H1 (cell line): ENCODE data around the gene TRPT1. TPM values are rescaled to one million over a fixed set of nuclear protein-coding genes. Genes with fewer than 3 reads are reported as not detected.

Experiments
- CTCF ChIA-PET: fragments of 300-600 bp; sonication (Branson Sonifier 250); formaldehyde crosslinking; loops from one replicate; lab custom pipeline; 2021; ENCODE audit not compliant: partially characterized antibody; lab: Charles Lee
- POLR2A ChIA-PET: fragments of 300-600 bp; sonication (Branson Sonifier 250); formaldehyde crosslinking; loops from one replicate; lab custom pipeline; 2021; ENCODE audit warnings: inconsistent platforms; ENCODE audit not compliant: partially characterized antibody; lab: Charles Lee
- DNase-seq, 2 experiments: peaks; one replicate each; pipeline versions ENCODE4 v3.0.0 to v3.0.0-alpha.2; 2010 to 2022; ENCODE audit warnings: low spot score in 2 of 2, low read depth in 1 of 2, mixed read lengths in 1 of 2
- FAIRE-seq: peaks from 2 replicates; lab custom pipeline; 2011; peaks lifted over from hg19 to GRCh38; lab: Jason Lieb, UNC
- H2AFZ ChIP-seq: 2 replicates; pipeline ENCODE4 v1.8.1; 2012; ENCODE audit warnings: low read length, inconsistent platforms
- H2AK5ac ChIP-seq: 2 replicates; pipeline ENCODE4 v1.6.1; 2013; ENCODE audit warnings: low read depth, low read length
- H2BK120ac ChIP-seq: replicated peaks from 2 replicates; pipeline ENCODE3; 2013; ENCODE audit warnings: low read depth, low read length, inconsistent platforms
- H2BK12ac ChIP-seq: 2 replicates; pipeline ENCODE4 v1.6.1; 2013; ENCODE audit warnings: low read depth, low read length
- H2BK15ac ChIP-seq: 2 replicates; pipeline ENCODE4 v1.6.1; 2013; ENCODE audit warnings: low read length
- H2BK20ac ChIP-seq: 2 replicates; pipeline ENCODE4 v1.6.1; 2013; ENCODE audit warnings: low read length
- H2BK5ac ChIP-seq: 2 replicates; pipeline ENCODE4 v1.6.1; 2013; ENCODE audit warnings: low read depth, low read length
- H3K14ac ChIP-seq: 2 replicates; pipeline ENCODE4 v1.6.1; 2013; ENCODE audit warnings: inconsistent platforms; ENCODE audit not compliant: insufficient read length
- H3K18ac ChIP-seq: 2 replicates; pipeline ENCODE4 v1.6.1; 2013; ENCODE audit warnings: low read length; ENCODE audit errors: extremely low read depth
- H3K23ac ChIP-seq: 2 replicates; pipeline ENCODE4 v1.6.1; 2013; ENCODE audit warnings: inconsistent platforms; ENCODE audit not compliant: insufficient read length
- H3K23me2 ChIP-seq: 2 replicates; pipeline ENCODE4 v1.6.1; 2013; ENCODE audit warnings: low read depth, low read length
- H3K27ac ChIP-seq: 2 replicates; pipeline ENCODE4 v1.6.1; 2011; ENCODE audit warnings: low read depth, low read length, inconsistent platforms
- H3K27me3 ChIP-seq, 4 experiments: replicated peaks in 1 of 4; 1 replicate in 1 of 4; 2 replicates in 3 of 4; pipeline versions ENCODE4 v1.6.1 to v1.8.1; 2011 to 2013; ENCODE audit warnings: low read length in 3 of 4, mild to moderate bottlenecking in 3 of 4, inconsistent platforms in 2 of 4, mixed read lengths in 2 of 4, moderate library complexity in 1 of 4; ENCODE audit not compliant: control insufficient read depth in 3 of 4, insufficient read depth in 3 of 4; ENCODE audit errors: extremely low read depth in 1 of 4
- H3K36me3 ChIP-seq, 4 experiments: 2 replicates each; pipeline versions ENCODE4 v1.6.1 to v1.8.1; 2011 to 2013; ENCODE audit warnings: mild to moderate bottlenecking in 4 of 4, low read length in 3 of 4, moderate library complexity in 2 of 4, control low read depth in 1 of 4, inconsistent platforms in 1 of 4; ENCODE audit not compliant: insufficient read depth in 4 of 4, control insufficient read depth in 2 of 4
- H3K4ac ChIP-seq: replicated peaks from 2 replicates; pipeline ENCODE3; 2013; ENCODE audit warnings: low read length, low read depth, mixed read lengths, inconsistent platforms; ENCODE audit not compliant: insufficient read length
- H3K4me1 ChIP-seq, 4 experiments: replicated peaks in 1 of 4; 1 replicate in 1 of 4; 2 replicates in 3 of 4; pipeline versions ENCODE4 v1.6.1 to v1.8.1; 2011 to 2013; ENCODE audit warnings: low read length in 3 of 4, inconsistent platforms in 2 of 4, mixed read lengths in 1 of 4; ENCODE audit not compliant: insufficient read depth in 4 of 4, control insufficient read depth in 3 of 4
- H3K4me2 ChIP-seq, 2 experiments: 2 replicates each; pipeline versions ENCODE4 v1.6.1 to v1.8.1; 2011 to 2013; ENCODE audit warnings: low read depth in 2 of 2, low read length in 2 of 2, control low read depth in 1 of 2, inconsistent platforms in 1 of 2, mild to moderate bottlenecking in 1 of 2; ENCODE audit not compliant: insufficient read depth in 1 of 2
- H3K4me3 ChIP-seq, 4 experiments: fragments of 200-600, 300-600 bp in 1 of 4; sonication (generic), shearing (Covaris generic), sonication (Bioruptor Twin) in 1 of 4; 2 replicates each; pipeline versions ENCODE4 v1.5.1 to v1.8.1; 2011 to 2016; ENCODE audit warnings: low read length in 4 of 4, low read depth in 3 of 4, control low read depth in 2 of 4, inconsistent platforms in 2 of 4, mild to moderate bottlenecking in 2 of 4, mixed read lengths in 1 of 4, moderate library complexity in 1 of 4; ENCODE audit not compliant: insufficient read depth in 2 of 4; ENCODE audit errors: extremely low read depth in 1 of 4
- H3K56ac ChIP-seq: replicated peaks from 2 replicates; pipeline ENCODE3; 2013; ENCODE audit warnings: low read depth, mild to moderate bottlenecking, mixed read lengths, low read length, inconsistent platforms; ENCODE audit not compliant: insufficient read length
- H3K79me1 ChIP-seq: 2 replicates; pipeline ENCODE4 v1.6.1; 2013; ENCODE audit warnings: low read depth, low read length, control low read depth
- H3K79me2 ChIP-seq, 2 experiments: 2 replicates each; pipeline versions ENCODE4 v1.6.1 to v1.8.1; 2012 to 2013; ENCODE audit warnings: low read length in 2 of 2, mild to moderate bottlenecking in 2 of 2, inconsistent platforms in 1 of 2; ENCODE audit not compliant: insufficient read depth in 2 of 2, control insufficient read depth in 1 of 2
- H3K9ac ChIP-seq, 4 experiments: replicated peaks in 1 of 4; 1 replicate in 1 of 4; 2 replicates in 3 of 4; pipeline versions ENCODE4 v1.6.1 to v1.8.1; 2011 to 2013; ENCODE audit warnings: low read depth in 3 of 4, low read length in 3 of 4, control low read depth in 2 of 4, mild to moderate bottlenecking in 2 of 4, moderate library complexity in 2 of 4, inconsistent platforms in 1 of 4; ENCODE audit errors: extremely low read depth in 1 of 4
- H3K9me3 ChIP-seq, 2 experiments: 2 replicates each; pipeline versions ENCODE4 v1.6.1 to v1.8.1; 2012 to 2013; ENCODE audit warnings: mild to moderate bottlenecking in 2 of 2, moderate library complexity in 2 of 2, control low read depth in 1 of 2, inconsistent platforms in 1 of 2, low read depth in 1 of 2, low read length in 1 of 2, mixed read lengths in 1 of 2; ENCODE audit not compliant: insufficient read depth in 2 of 2
- H4K20me1 ChIP-seq, 2 experiments: replicated peaks in 1 of 2; 2 replicates each; pipeline versions ENCODE3 to v1.8.1; 2011 to 2013; ENCODE audit warnings: inconsistent platforms in 2 of 2, low read length in 2 of 2, mild to moderate bottlenecking in 1 of 2; ENCODE audit not compliant: insufficient read depth in 2 of 2, control insufficient read depth in 1 of 2
- H4K5ac ChIP-seq: 2 replicates; pipeline ENCODE4 v1.6.1; 2013; ENCODE audit warnings: low read length, low read depth, mixed read lengths, inconsistent platforms; ENCODE audit not compliant: insufficient read length
- H4K8ac ChIP-seq: 2 replicates; pipeline ENCODE4 v1.8.0; 2013; ENCODE audit warnings: mild to moderate bottlenecking, moderate library complexity, low read length, inconsistent platforms; ENCODE audit not compliant: insufficient read depth; ENCODE audit errors: extremely low read depth
- H4K91ac ChIP-seq: replicated peaks from 2 replicates; pipeline ENCODE3; 2013; ENCODE audit warnings: low read length, mixed read lengths, inconsistent platforms; ENCODE audit not compliant: insufficient read length
- ASH2L ChIP-seq: fragments of 200-600, 300-600 bp; sonication (generic); IDR thresholded peaks from one replicate; pipeline ENCODE4 v1.7.1; 2017; ENCODE audit warnings: low read length
- ATF3 ChIP-seq: IDR thresholded peaks from 2 replicates; pipeline ENCODE4 v1.6.1; 2011; ENCODE audit warnings: low read depth, mild to moderate bottlenecking, low read length; ENCODE audit not compliant: insufficient read depth
- MAX ChIP-seq: IDR thresholded peaks from 2 replicates; pipeline ENCODE4 v1.6.1; 2012; ENCODE audit warnings: inconsistent platforms
- NANOG ChIP-seq: IDR thresholded peaks from 2 replicates; pipeline ENCODE4 v1.6.1; 2011; ENCODE audit warnings: low read length, low read depth, mild to moderate bottlenecking, inconsistent platforms; ENCODE audit not compliant: insufficient read depth, poor library complexity, severe bottlenecking
- POLR2AphosphoS5 ChIP-seq: IDR thresholded peaks from 2 replicates; pipeline ENCODE4 v1.6.1; 2011; ENCODE audit warnings: low read depth, low read length
- RBBP5 ChIP-seq: IDR thresholded peaks from 2 replicates; pipeline ENCODE4 v1.7.1; 2012; ENCODE audit warnings: low read depth, mild to moderate bottlenecking, inconsistent platforms, low read length, moderate library complexity, borderline replicate concordance
- SIN3A ChIP-seq, 2 experiments: IDR thresholded peaks in 1 of 2; conservative IDR thresholded peaks in 1 of 2; 2 replicates each; pipeline ENCODE4 v1.6.1; 2011 to 2012; ENCODE audit warnings: low read length in 2 of 2, improper control_type of control experiment in 1 of 2, low read depth in 1 of 2, mild to moderate bottlenecking in 1 of 2
- SIRT6 ChIP-seq: IDR thresholded peaks from one replicate; pipeline ENCODE4 v1.7.1; 2012; ENCODE audit warnings: low read length, inconsistent platforms
- SIX5 ChIP-seq: IDR thresholded peaks from 2 replicates; pipeline ENCODE4 v1.6.1; 2011; ENCODE audit warnings: mild to moderate bottlenecking, low read depth, low read length
- TEAD4 ChIP-seq: IDR thresholded peaks from 2 replicates; pipeline ENCODE4 v1.6.1; 2012; ENCODE audit warnings: low read depth, low read length, inconsistent platforms, mixed read lengths
- WGBS, 2 experiments: shearing (Covaris generic) in 1 of 2; methylation state at CpG; one replicate each; pipeline versions ENCODE4 v1.1.6 to v1.1.7; 2013 to 2015; ENCODE audit warnings: low lambda C conversion rate in 2 of 2, mixed read lengths in 2 of 2, inconsistent platforms in 1 of 2, low coverage in 1 of 2, missing lambda C conversion rate in 1 of 2; ENCODE audit not compliant: insufficient replicate concordance in 2 of 2, insufficient coverage in 1 of 2, insufficient read length in 1 of 2; ENCODE audit errors: extremely low coverage in 1 of 2, missing lambda C conversion rate in 1 of 2; 5-methylcytosine and 5-hydroxymethylcytosine counted together
- polyA plus RNA-seq, 7 experiments: library from polyadenylated mRNA; depleted of rRNA in 3 of 7; stranded (reverse) in 5 of 7; unstranded in 2 of 7; fragments of >200 nt in 5 of 7; fragments of 200-250 nt in 2 of 7; gene quantifications; 1 replicate in 5 of 7; 2 replicates in 1 of 7; 4 replicates in 1 of 7; pipeline versions ENCODE4 v1.2.1 to v1.2.3, GENCODE V29; 2011 to 2013; ENCODE audit warnings: missing spikeins in 2 of 7, mixed read lengths in 2 of 7
- total RNA-seq: library from RNA; stranded (reverse); fragmentation: NEBNext Ultra II Directional; extraction: Animal tissue kit (Norgen Biotek cat#: 25700); gene quantifications from 2 replicates; pipeline ENCODE4 v1.2.1, GENCODE V29; 2021

The TRPT1 gene
- total and polyA plus RNA-seq, 2 of the 8 experiments (the other 6 are each of a cell fraction or from before 2014, with no cell fraction given): 34.5 to 74.6 TPM

- Histone ChIP-seq H2BK15ac (peak overlapping the region; percentile 99; the same call in 1 of the 2 replicates), H3K79me2 (0 out of 4 replicates have a peak, but pooled peaks cover 0 to 4% of the 10 kb centered on the region in 2 experiments), H3K9ac (peak overlapping the region; percentile 28 to 88 (median 73); a peak in 6 of 7 replicates), H2BK5ac (peak overlapping the region; percentile 96), H3K23me2 (peaks cover 4% of the 10 kb centered on the region), H3K27me3 (no peaks in the 10 kb centered on the region), H3K79me1 (no peaks in the 10 kb centered on the region; the same call in 1 of the 2 replicates), H3K14ac (no peak overlapping the region), H3K4me2 (peak overlapping the region; percentile 80 to 86), H3K56ac (peak overlapping the region; percentile 78), H3K4ac (no peak overlapping the region), H3K9me3 (no peaks in the 10 kb centered on the region), H4K91ac (no peak overlapping the region), H2AFZ (no peak overlapping the region), H3K36me3 (peaks cover 9 to 20% (median 12%) of the 10 kb centered on the region in 4 experiments), H2BK12ac (no peak overlapping the region), H3K27ac (peak overlapping the region; percentile 88), H4K20me1 (peaks cover 0 to 2% of the 10 kb centered on the region in 2 experiments), H4K5ac (peak overlapping the region; percentile 90), H2BK120ac (no peak overlapping the region), H2AK5ac (no peak overlapping the region), H3K4me3 (peak overlapping the region; percentile 70 to 84 (median 82)), H4K8ac (peak overlapping the region; percentile 79), H3K18ac (peak overlapping the region; percentile 52; the same call in 1 of the 2 replicates), H3K4me1 (peaks cover 0 to 11% (median 5%) of the 10 kb centered on the region in 4 experiments; a peak in 5 of 7 replicates), H3K23ac (no peak overlapping the region), H2BK20ac (no peak overlapping the region)
- CTCF ChIA-PET: interaction anchor here (0.9 to 13.7 kb wide), 13 partner anchors 12 to 85 kb away, joined by 3 to 168 read pairs (median 6); partner anchors contain the start of genes BAD, CATSPERZ, ESRRA and PLCB3
- POLR2A ChIA-PET: interaction anchor here (0.5 to 11.9 kb wide), 28 partner anchors 13 to 1419 kb away, joined by 3 to 352 read pairs (median 6); partner anchors contain the start of genes BAD, ESRRA, FERMT3 and FKBP2
- DNase-seq (peak; percentile 95 to 98), FAIRE-seq (peak; percentile 71)
- WGBS, 2 experiments: 0% methylated on average over 55 of the region's 58 CpGs; no CpG with 5 or more reads in 1 of the 2 experiments
- TF ChIP-seq MAX (0 out of 2 replicates have a peak, but pooled peaks have one; percentile 17), TEAD4 (no peak), NANOG (no peak), ATF3 (peak; percentile 81; the same call in 1 of the 2 replicates), SIRT6 (no peak), POLR2AphosphoS5 (no peak), ASH2L (peak; percentile 64), SIX5 (peak; percentile 79), RBBP5 (peak; percentile 26; the same call in 1 of the 2 replicates), SIN3A (conservative IDR thresholded peaks at IDR 0.05 in 1 of 2, IDR thresholded peaks at IDR 0.05 in 1 of 2; ENCODE audit: low read depth in 1 of 2, low read length in 2 of 2) (peak; percentile 71 to 93; a peak in 2 of 4 replicates)
Measured at GRCh38 chr11:64269540-64270220, 43.7 kb upstream of the TRPT1 start.
